ENCODE results near the gene TMEM151B.

DNA sequence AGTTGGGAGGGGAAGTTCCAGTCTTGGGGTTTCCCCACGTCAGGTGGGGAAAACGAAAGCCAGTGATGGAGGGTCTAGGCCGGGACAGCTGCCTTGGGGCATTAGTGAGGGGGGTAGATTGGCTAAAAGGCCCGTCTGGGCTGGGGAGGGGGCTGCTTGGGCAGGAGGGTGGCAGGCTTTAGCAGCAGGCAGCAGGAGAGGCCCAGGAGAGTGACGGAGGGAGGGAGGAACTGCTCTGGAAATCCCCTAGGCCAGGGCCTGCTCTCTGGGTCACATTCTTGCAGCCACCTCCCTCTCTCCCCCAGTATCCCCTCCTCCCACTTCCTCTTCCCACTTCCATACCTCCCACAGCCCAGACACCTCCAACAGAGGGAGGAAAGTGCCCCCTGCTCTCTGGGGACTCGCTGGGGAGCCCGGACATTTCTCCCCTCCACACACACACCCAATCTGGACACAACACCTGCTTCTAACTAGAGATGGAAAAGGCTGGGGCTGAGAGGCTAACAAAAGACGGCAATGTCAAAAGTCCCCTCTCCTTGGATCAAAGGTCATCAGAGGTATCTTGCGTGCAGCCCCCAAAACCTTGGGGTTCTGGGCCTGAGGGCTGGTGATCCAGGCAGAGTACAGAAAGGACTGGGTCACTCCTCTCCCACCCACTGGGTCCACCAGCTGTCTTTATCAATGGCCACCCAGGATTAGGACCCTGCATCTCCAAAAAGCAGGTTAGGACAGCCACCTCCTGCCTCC lies 6.7 kb upstream of the TMEM151B start:
- TF ChIP-seq, protein P1, sequence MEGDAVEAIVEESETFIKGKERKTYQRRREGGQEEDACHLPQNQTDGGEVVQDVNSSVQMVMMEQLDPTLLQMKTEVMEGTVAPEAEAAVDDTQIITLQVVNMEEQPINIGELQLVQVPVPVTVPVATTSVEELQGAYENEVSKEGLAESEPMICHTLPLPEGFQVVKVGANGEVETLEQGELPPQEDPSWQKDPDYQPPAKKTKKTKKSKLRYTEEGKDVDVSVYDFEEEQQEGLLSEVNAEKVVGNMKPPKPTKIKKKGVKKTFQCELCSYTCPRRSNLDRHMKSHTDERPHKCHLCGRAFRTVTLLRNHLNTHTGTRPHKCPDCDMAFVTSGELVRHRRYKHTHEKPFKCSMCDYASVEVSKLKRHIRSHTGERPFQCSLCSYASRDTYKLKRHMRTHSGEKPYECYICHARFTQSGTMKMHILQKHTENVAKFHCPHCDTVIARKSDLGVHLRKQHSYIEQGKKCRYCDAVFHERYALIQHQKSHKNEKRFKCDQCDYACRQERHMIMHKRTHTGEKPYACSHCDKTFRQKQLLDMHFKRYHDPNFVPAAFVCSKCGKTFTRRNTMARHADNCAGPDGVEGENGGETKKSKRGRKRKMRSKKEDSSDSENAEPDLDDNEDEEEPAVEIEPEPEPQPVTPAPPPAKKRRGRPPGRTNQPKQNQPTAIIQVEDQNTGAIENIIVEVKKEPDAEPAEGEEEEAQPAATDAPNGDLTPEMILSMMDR (IDR thresholded peaks at IDR 0.05 in 8 of 11, conservative IDR thresholded peaks at IDR 0.05 in 3 of 11) = no peak
- TF ChIP-seq POLR2AphosphoS5 (IDR thresholded peaks at IDR 0.05) = peak in 1 of 3 donors; percentile 5
- no peak for TF ChIP-seq POLR2A (IDR thresholded peaks at IDR 0.05)

All from spleen (tissue), 7 donors.